Kidney epithelial cell (primary cell): Measurements from ENCODE around the gene BTLA. TPM values are rescaled to one million over a fixed set of nuclear protein-coding genes. Genes with fewer than 3 reads are reported as not detected.

Source experiments
- DNase-seq: peaks from one replicate; pipeline ENCODE4 v3.0.0-alpha.2; 2010; ENCODE audit warnings: low read depth
- H3K27me3 ChIP-seq: 2 replicates; pipeline ENCODE4 v1.6.0; 2011; ENCODE audit warnings: low read length; ENCODE audit not compliant: control insufficient read depth, insufficient read depth
- H3K36me3 ChIP-seq: 2 replicates; pipeline ENCODE4 v1.5.1; 2011; ENCODE audit warnings: low read length; ENCODE audit not compliant: control insufficient read depth, insufficient read depth
- H3K4me3 ChIP-seq: 2 replicates; pipeline ENCODE4 v1.5.1; 2011; ENCODE audit warnings: low read depth, mild to moderate bottlenecking, control low read depth, low read length
- CTCF ChIP-seq: IDR thresholded peaks from 2 replicates; pipeline ENCODE4 v1.5.1; 2011; ENCODE audit warnings: mild to moderate bottlenecking, moderate library complexity, low read length, control low read depth, inconsistent platforms; ENCODE audit not compliant: insufficient read depth, poor library complexity, severe bottlenecking
- total RNA-seq: library from RNA; depleted of rRNA; stranded (reverse); fragments of >200 nt; gene quantifications from 2 replicates; pipeline ENCODE4 v1.2.3, GENCODE V29; 2015

The BTLA gene
- total RNA-seq, 1 donor from 2014 or later, result not detected

DNA sequence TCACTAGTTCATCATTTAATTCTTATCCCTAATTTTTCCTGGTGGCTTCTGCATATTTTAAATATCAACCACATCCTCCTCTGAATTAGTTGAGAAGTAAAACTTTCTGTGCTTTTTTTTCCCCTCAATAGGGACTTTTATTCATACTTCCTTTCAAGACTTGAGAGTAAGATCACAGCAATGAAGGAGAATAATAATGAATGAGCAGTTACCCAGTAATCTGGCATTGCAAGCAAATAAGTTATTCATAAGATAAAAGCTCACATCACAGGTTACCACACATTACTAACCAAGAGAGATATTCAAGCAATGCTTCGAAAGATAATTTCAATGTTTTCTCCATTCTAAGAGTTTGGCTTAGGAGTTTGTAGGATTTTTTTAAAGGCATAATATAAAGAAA is 50.3 kb downstream of the BTLA start:
- TF ChIP-seq CTCF, result no peak
- DNase-seq, result no peak
- Histone ChIP-seq H3K36me3 (no peaks in the 10 kb centered on the region), H3K27me3 (no peaks in the 10 kb centered on the region), H3K4me3 (no peak overlapping the region)

GRCh38 chr3:112446343-112446742 is 52.9 kb downstream of the BTLA start:
- Histone ChIP-seq H3K4me3 (no peak overlapping the region), H3K36me3 (no peaks in the 10 kb centered on the region), H3K27me3 (no peaks in the 10 kb centered on the region)
- DNase-seq, result peak; percentile 31
- TF ChIP-seq CTCF, result no peak

DNA sequence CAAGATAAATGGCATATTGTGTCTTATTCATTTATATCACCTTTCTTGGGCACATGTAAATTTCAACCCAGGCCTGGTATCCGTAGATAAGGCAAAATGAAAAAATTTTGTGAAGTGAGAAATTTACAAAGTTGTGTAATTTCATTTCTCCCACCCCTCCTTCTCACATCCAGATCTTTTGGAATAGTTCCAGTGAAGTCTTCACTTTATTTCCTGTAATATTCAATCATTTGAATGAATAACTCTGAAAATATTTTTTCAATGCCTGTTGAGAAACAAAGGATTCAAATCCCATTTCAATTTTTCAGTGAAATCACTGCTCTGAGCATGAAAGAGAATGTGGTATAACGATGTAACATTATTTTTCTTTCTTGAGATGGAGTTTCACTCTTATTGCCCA is 53.4 kb downstream of the BTLA start:
- TF ChIP-seq CTCF, result no peak
- Histone ChIP-seq H3K4me3 (no peak overlapping the region), H3K27me3 (no peaks in the 10 kb centered on the region), H3K36me3 (no peaks in the 10 kb centered on the region)
- no peak for DNase-seq

DNA sequence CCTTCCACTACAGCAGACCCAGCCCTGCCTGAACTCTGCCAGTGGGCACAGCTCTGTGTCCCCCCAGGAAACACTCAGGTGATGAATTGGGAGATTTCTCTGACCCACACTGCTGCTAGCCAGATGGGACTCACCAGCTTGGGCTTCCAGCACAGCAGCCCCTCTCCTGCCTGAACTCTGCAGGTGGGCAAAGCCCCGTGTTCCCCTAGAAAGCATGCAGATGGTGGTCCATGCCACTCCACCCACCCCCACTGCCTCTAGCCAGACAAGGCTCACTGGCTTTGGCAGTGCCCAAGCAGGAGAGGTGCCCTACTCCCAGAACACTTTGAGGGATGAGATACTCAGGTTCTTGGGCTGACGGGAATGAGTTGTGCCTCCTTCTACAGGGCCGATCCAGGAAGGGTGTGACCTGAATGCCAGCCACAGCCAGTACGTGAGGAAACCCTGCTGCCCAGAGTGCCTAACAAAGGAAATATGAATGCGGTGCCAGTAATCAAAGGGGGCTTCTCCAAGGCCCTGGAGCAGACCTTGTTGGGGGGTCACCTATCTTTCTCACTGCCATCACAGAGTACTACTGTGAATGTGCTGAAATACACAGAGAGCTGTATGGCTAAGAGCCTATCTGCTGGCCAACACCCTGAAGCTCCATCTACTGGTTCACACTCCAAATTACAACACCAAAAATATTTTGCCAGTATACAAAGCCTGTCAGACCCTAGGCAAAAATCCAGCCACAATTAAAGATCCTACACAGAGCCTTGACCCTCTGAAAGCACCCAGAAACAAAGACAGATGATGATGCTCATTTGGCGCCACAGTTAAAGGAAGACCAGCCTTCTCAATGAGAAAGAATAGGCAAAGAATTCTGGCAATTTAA is 61.9 kb downstream of the BTLA start:
- TF ChIP-seq CTCF, result peak; percentile 30

GRCh38 chr3:112429960-112430359 is 69.3 kb downstream of the BTLA start:
- Histone ChIP-seq H3K27me3 (no peaks in the 10 kb centered on the region), H3K4me3 (no peak overlapping the region), H3K36me3 (no peaks in the 10 kb centered on the region)
- DNase-seq, result no peak
- TF ChIP-seq CTCF, result no peak

More for the DNA sequence above, 61.9 kb downstream of the BTLA start:
- Histone ChIP-seq H3K4me3 (no peak overlapping the region), H3K36me3 (no peaks in the 10 kb centered on the region), H3K27me3 (no peaks in the 10 kb centered on the region)
- DNase-seq, result no peak

- no peaks in the 10 kb centered on the region for H3K27me3 ChIP-seq
- DNase-seq, result no peak
- no peak for TF ChIP-seq CTCF
- no peak overlapping the region for H3K4me3 ChIP-seq
- H3K36me3 ChIP-seq, result no peaks in the 10 kb centered on the region
Measured at GRCh38 chr3:112427123-112427522, 72.1 kb downstream of the BTLA start.
